ENCODE results near the gene RFX8.

DNA sequence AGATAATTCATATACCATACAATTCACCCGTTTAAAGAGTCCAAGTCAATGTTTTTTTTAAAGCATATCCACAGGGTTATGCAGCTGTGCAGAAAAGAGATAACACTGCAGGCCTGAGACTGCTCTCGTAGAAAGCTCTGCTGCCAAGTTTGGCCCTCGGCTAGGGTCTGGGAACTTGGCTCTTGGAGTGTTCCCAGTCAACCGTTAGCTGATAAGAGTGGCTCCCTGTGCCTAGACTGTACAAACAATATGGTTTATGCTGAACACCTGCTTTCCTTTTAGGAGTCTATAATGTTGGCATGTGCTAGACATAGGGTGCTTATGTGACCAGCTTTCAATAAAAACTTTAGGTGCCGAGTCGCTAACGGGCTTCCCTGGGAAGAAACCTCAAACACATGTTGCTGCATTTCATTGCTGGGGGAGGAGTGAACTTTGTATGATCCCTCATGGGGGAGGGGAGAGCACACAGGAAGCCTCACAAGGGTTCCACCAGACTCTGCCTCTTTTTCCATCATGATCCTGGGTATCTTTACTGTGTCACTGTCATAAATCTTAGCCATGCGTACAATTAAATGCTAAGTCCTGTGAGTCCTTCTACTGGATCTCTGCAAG lies 34.7 kb downstream of the RFX8 start:
- TF ChIP-seq EZH2phosphoT487 (IDR thresholded peaks at IDR 0.05; ENCODE audit: low read depth) = no peak
- TF ChIP-seq, protein P1, sequence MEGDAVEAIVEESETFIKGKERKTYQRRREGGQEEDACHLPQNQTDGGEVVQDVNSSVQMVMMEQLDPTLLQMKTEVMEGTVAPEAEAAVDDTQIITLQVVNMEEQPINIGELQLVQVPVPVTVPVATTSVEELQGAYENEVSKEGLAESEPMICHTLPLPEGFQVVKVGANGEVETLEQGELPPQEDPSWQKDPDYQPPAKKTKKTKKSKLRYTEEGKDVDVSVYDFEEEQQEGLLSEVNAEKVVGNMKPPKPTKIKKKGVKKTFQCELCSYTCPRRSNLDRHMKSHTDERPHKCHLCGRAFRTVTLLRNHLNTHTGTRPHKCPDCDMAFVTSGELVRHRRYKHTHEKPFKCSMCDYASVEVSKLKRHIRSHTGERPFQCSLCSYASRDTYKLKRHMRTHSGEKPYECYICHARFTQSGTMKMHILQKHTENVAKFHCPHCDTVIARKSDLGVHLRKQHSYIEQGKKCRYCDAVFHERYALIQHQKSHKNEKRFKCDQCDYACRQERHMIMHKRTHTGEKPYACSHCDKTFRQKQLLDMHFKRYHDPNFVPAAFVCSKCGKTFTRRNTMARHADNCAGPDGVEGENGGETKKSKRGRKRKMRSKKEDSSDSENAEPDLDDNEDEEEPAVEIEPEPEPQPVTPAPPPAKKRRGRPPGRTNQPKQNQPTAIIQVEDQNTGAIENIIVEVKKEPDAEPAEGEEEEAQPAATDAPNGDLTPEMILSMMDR (IDR thresholded peaks at IDR 0.05; ENCODE audit: low read depth, low read length) = no peak
